T-cell (primary cell): ENCODE data around the gene TLE1. TPM values are rescaled to one million over a fixed set of nuclear protein-coding genes. Genes with fewer than 3 reads are reported as not detected.

Source experiments
- ATAC-seq, 4 experiments: fragments of 200-7000 bp in 3 of 4; fragments of 150-1000 bp in 1 of 4; cut with Tn5 transposase; replicated peaks in 1 of 4; 1 replicate in 3 of 4; 2 replicates in 1 of 4; pipeline ENCODE4 v1.10.0; 2021; ENCODE audit warnings: moderate library complexity in 3 of 4, mild to moderate bottlenecking in 2 of 4, moderate number of reproducible peaks in 1 of 4
- CTCF ChIA-PET, 2 donors: fragments of 300-600 bp; sonication (Branson Sonifier 250); formaldehyde crosslinking; loops; one replicate each; lab custom pipeline; 2022; ENCODE audit warnings: antibody characterized with exemption in 2 of 2; lab: Charles Lee
- POLR2A ChIA-PET, 2 donors: fragments of 300-600 bp; sonication (Branson Sonifier 250); formaldehyde crosslinking; loops; one replicate each; lab custom pipeline; 2022; ENCODE audit warnings: antibody characterized with exemption in 2 of 2; lab: Charles Lee
- DNase-seq, 35 experiments: peaks; one replicate each; pipeline versions ENCODE4 v3.0.0 to v3.0.0-alpha.2; 2013 to 2023
- H3K27ac ChIP-seq: one replicate; pipeline ENCODE4 v1.5.1; 2013; ENCODE audit warnings: low read length
- H3K27me3 ChIP-seq, 2 experiments: replicated peaks in 1 of 2; 1 replicate in 1 of 2; 2 replicates in 1 of 2; pipeline versions ENCODE4 v1.6.1 to v1.7.0; 2013; ENCODE audit warnings: low read length in 1 of 2, mixed read lengths in 1 of 2; ENCODE audit not compliant: control insufficient read depth in 2 of 2, insufficient read depth in 2 of 2; ENCODE audit errors: extremely low read depth in 1 of 2
- H3K36me3 ChIP-seq, 2 donors: 1 replicate in 1 of 2; 2 replicates in 1 of 2; pipeline versions ENCODE4 v1.6.1 to v1.7.0; 2013; ENCODE audit warnings: low read length in 1 of 2; ENCODE audit not compliant: control insufficient read depth in 2 of 2, insufficient read depth in 1 of 2; ENCODE audit errors: extremely low read depth in 1 of 2
- H3K4me1 ChIP-seq, 2 experiments: 1 replicate in 1 of 2; 2 replicates in 1 of 2; pipeline versions ENCODE4 v1.6.1 to v1.7.0; 2013; ENCODE audit warnings: low read length in 2 of 2, mixed read lengths in 1 of 2; ENCODE audit not compliant: insufficient read depth in 2 of 2, control insufficient read depth in 1 of 2; ENCODE audit errors: extremely low read depth in 1 of 2
- H3K4me3 ChIP-seq, 2 donors: 1 replicate in 1 of 2; 2 replicates in 1 of 2; pipeline versions ENCODE4 v1.5.1 to v1.7.0; 2013; ENCODE audit warnings: mild to moderate bottlenecking in 2 of 2, low read length in 1 of 2, moderate library complexity in 1 of 2; ENCODE audit not compliant: control insufficient read depth in 1 of 2; ENCODE audit errors: extremely low read depth in 1 of 2
- H3K9me3 ChIP-seq: 2 replicates; pipeline ENCODE4 v1.7.0; 2013
- H3K27ac Mint-ChIP-seq, 2 donors: one replicate each; pipeline ENCODE4 v1.8.0; 2020 to 2021; ENCODE audit warnings: mild to moderate bottlenecking in 2 of 2, mixed read lengths in 2 of 2
- H3K27me3 Mint-ChIP-seq, 2 donors: one replicate each; pipeline ENCODE4 v1.8.0; 2021 to 2022; ENCODE audit warnings: mixed read lengths in 2 of 2
- H3K36me3 Mint-ChIP-seq: one replicate; pipeline ENCODE4 v1.8.0; 2021; ENCODE audit warnings: mixed read lengths
- H3K4me1 Mint-ChIP-seq, 3 donors: one replicate each; pipeline ENCODE4 v1.8.0; 2020 to 2022; ENCODE audit warnings: mixed read lengths in 3 of 3, mild to moderate bottlenecking in 1 of 3
- H3K4me3 Mint-ChIP-seq, 3 donors: one replicate each; pipeline ENCODE4 v1.8.0; 2020 to 2022; ENCODE audit warnings: mild to moderate bottlenecking in 3 of 3, mixed read lengths in 3 of 3, moderate library complexity in 3 of 3
- H3K9me3 Mint-ChIP-seq, 3 donors: one replicate each; pipeline ENCODE4 v1.8.0; 2020 to 2022; ENCODE audit warnings: mixed read lengths in 3 of 3
- WGBS: methylation state at CpG from one replicate; pipeline ENCODE4 v1.1.5; 2013; ENCODE audit warnings: missing lambda C conversion rate; ENCODE audit not compliant: insufficient coverage; 5-methylcytosine and 5-hydroxymethylcytosine counted together
- total RNA-seq, 35 experiments: library from RNA in 6 of 35; stranded (reverse) in 6 of 35; fragments of 120-200 nt in 1 of 35; gene quantifications; one replicate each; pipeline versions ENCODE4 v1.2.1 to v1.2.4 and lab custom pipeline; 2013 to 2026

TLE1 gene
- total RNA-seq, 5 donors from 2014 or later (not counting 1 experiment from before 2014, with no cell fraction given) = 1.3 to 3.5 (median 2.8) TPM

GRCh38 chr9:81622471-81623255 lies 66.7 kb downstream of the TLE1 start:
- Mint-ChIP-seq H3K4me3 (no peak overlapping the region), H3K36me3 (no peaks in the 10 kb centered on the region), H3K27ac (no peak overlapping the region), H3K9me3 (no peaks in the 10 kb centered on the region), H3K27me3 (no peaks in the 10 kb centered on the region), H3K4me1 (peaks cover 9 to 14% (median 9%) of the 10 kb centered on the region in 3 donors)
- 92% methylated on average over 6 of the region's 13 CpGs for WGBS
- POLR2A ChIA-PET = no interaction called here
- Histone ChIP-seq H3K4me3 (no peak overlapping the region), H3K36me3 (no peaks in the 10 kb centered on the region), H3K27me3 (no peaks in the 10 kb centered on the region), H3K27ac (no peak overlapping the region), H3K9me3 (no peaks in the 10 kb centered on the region), H3K4me1 (peaks cover 0 to 4% of the 10 kb centered on the region in 2 experiments)
- DNase-seq = no peak
- CTCF ChIA-PET = interaction anchor here in 1 of 2 donors (0.6 kb wide), 1 partner anchor 54 kb away, joined by 3 read pairs; no protein-coding TSS in a partner anchor
- ATAC-seq = no peak

GRCh38 chr9:81621785-81622259 lies 67.5 kb downstream of the TLE1 start:
- no peaks in the 10 kb centered on the region for H3K36me3 Mint-ChIP-seq
- POLR2A ChIA-PET = no interaction called here
- no peaks in the 10 kb centered on the region for H3K9me3 Mint-ChIP-seq

GRCh38 chr9:81621118-81621517 lies 68.2 kb downstream of the TLE1 start:
- DNase-seq = no peak
- Histone ChIP-seq H3K4me1 (peaks cover 0 to 4% of the 10 kb centered on the region in 2 experiments), H3K27me3 (no peaks in the 10 kb centered on the region), H3K36me3 (no peaks in the 10 kb centered on the region), H3K27ac (no peak overlapping the region), H3K9me3 (no peaks in the 10 kb centered on the region), H3K4me3 (no peak overlapping the region)
- no peak for ATAC-seq
- Mint-ChIP-seq H3K9me3 (no peaks in the 10 kb centered on the region), H3K4me1 (peaks cover 9 to 14% (median 9%) of the 10 kb centered on the region in 3 donors), H3K27me3 (no peaks in the 10 kb centered on the region), H3K27ac (no peak overlapping the region), H3K36me3 (no peaks in the 10 kb centered on the region), H3K4me3 (no peak overlapping the region)
- POLR2A ChIA-PET = no interaction called here
- WGBS = 67% methylated on average over 2 of the region's 2 CpGs
- CTCF ChIA-PET = no interaction called here

More at GRCh38 chr9:81621785-81622259, 67.5 kb downstream of the TLE1 start:
- Mint-ChIP-seq H3K27ac (no peak overlapping the region), H3K4me1 (peaks cover 9 to 14% (median 9%) of the 10 kb centered on the region in 3 donors), H3K27me3 (no peaks in the 10 kb centered on the region), H3K4me3 (no peak overlapping the region)
- 89% methylated on average over 7 of the region's 11 CpGs for WGBS
- no peaks in the 10 kb centered on the region for H3K36me3 ChIP-seq
- ATAC-seq (no peak), DNase-seq (no peak)
- no peak overlapping the region for H3K4me3 ChIP-seq
- H3K27me3 ChIP-seq = no peaks in the 10 kb centered on the region
- H3K9me3 ChIP-seq = no peaks in the 10 kb centered on the region
- CTCF ChIA-PET = interaction anchor here in 1 of 2 donors (0.6 kb wide), 1 partner anchor 53 kb away, joined by 3 read pairs; no protein-coding TSS in a partner anchor
- peaks cover 0 to 4% of the 10 kb centered on the region in 2 experiments for H3K4me1 ChIP-seq
- H3K27ac ChIP-seq = no peak overlapping the region

GRCh38 chr9:81620002-81620390 lies 69.4 kb downstream of the TLE1 start:
- POLR2A ChIA-PET = no interaction called here
- CTCF ChIA-PET = no interaction called here
- ATAC-seq = peak in 1 of 4 experiments; percentile 51
- Histone ChIP-seq H3K27ac (no peak overlapping the region), H3K36me3 (no peaks in the 10 kb centered on the region), H3K9me3 (no peaks in the 10 kb centered on the region), H3K4me3 (no peak overlapping the region), H3K27me3 (no peaks in the 10 kb centered on the region), H3K4me1 (peaks cover 0 to 4% of the 10 kb centered on the region in 2 experiments)
- no peaks in the 10 kb centered on the region for H3K27me3 Mint-ChIP-seq
- 0% methylated on average over 4 of the region's 5 CpGs for WGBS
- peaks cover 9 to 14% (median 9%) of the 10 kb centered on the region in 3 donors for H3K4me1 Mint-ChIP-seq
- no peak overlapping the region for H3K4me3 Mint-ChIP-seq
- DNase-seq = peak in 8 of 35 experiments; percentile 2 to 20 (median 9)
- H3K9me3 Mint-ChIP-seq = no peaks in the 10 kb centered on the region
- H3K27ac Mint-ChIP-seq = no peak overlapping the region
- no peaks in the 10 kb centered on the region for H3K36me3 Mint-ChIP-seq

- no peak overlapping the region for H3K4me3 Mint-ChIP-seq
- Histone ChIP-seq H3K27ac (no peak overlapping the region), H3K4me3 (no peak overlapping the region), H3K9me3 (no peaks in the 10 kb centered on the region), H3K27me3 (no peaks in the 10 kb centered on the region), H3K36me3 (no peaks in the 10 kb centered on the region), H3K4me1 (peaks cover 0 to 4% of the 10 kb centered on the region in 2 experiments)
- H3K9me3 Mint-ChIP-seq = no peaks in the 10 kb centered on the region
- no peak for ATAC-seq
- no peaks in the 10 kb centered on the region for H3K36me3 Mint-ChIP-seq
- no peak for DNase-seq
- no peak overlapping the region for H3K27ac Mint-ChIP-seq
- H3K27me3 Mint-ChIP-seq = no peaks in the 10 kb centered on the region
- POLR2A ChIA-PET = no interaction called here
- CTCF ChIA-PET = no interaction called here
- H3K4me1 Mint-ChIP-seq = peaks cover 9 to 14% (median 9%) of the 10 kb centered on the region in 3 donors
- WGBS = 50% methylated on average over 1 of the region's 3 CpGs
Observed at GRCh38 chr9:81619353-81620001, 69.9 kb downstream of the TLE1 start.

GRCh38 chr9:81618923-81619322 lies 70.4 kb downstream of the TLE1 start:
- no peaks in the 10 kb centered on the region for H3K9me3 ChIP-seq
- no peak overlapping the region for H3K4me3 ChIP-seq
- 100% methylated on average over 1 of the region's 1 CpG for WGBS
- Mint-ChIP-seq H3K27me3 (no peaks in the 10 kb centered on the region), H3K4me3 (no peak overlapping the region), H3K36me3 (no peaks in the 10 kb centered on the region), H3K9me3 (no peaks in the 10 kb centered on the region), H3K4me1 (peaks cover 9 to 14% (median 9%) of the 10 kb centered on the region in 3 donors), H3K27ac (no peak overlapping the region)
- ChIA-PET CTCF (no interaction called here), POLR2A (no interaction called here)
- H3K27me3 ChIP-seq = no peaks in the 10 kb centered on the region
- DNase-seq (no peak), ATAC-seq (no peak)
- no peaks in the 10 kb centered on the region for H3K36me3 ChIP-seq
- H3K27ac ChIP-seq = no peak overlapping the region
- peaks cover 0 to 4% of the 10 kb centered on the region in 2 experiments for H3K4me1 ChIP-seq
